ENCODE data around the gene MEPE.

MEPE gene

GRCh38 chr4:87804871-87805270 is 27.9 kb upstream of the MEPE start:
- ChIA-PET POLR2A (no interaction called here), CTCF (no interaction called here)

GRCh38 chr4:87805971-87806370 is 26.8 kb upstream of the MEPE start:
- DNase-seq (ENCODE audit: extremely low spot score), result no peak
- CTCF ChIA-PET, result no interaction called here
- POLR2A ChIA-PET, result no interaction called here
- TF ChIP-seq ARNT (IDR thresholded peaks at IDR 0.05), result no peak
- no peak for TF ChIP-seq SUZ12 (IDR thresholded peaks at IDR 0.05)
- no peak for TF ChIP-seq ELF4 (IDR thresholded peaks at IDR 0.05)
- TF ChIP-seq FOXK2 (IDR thresholded peaks at IDR 0.05), result no peak
- TF ChIP-seq TARDBP (IDR thresholded peaks at IDR 0.05), result no peak
- no peak for TF ChIP-seq FOXM1 (IDR thresholded peaks at IDR 0.05; ENCODE audit: borderline replicate concordance)

More at GRCh38 chr4:87804871-87805270, 27.9 kb upstream of the MEPE start:
- TF ChIP-seq CTBP1 (IDR thresholded peaks at IDR 0.05; ENCODE audit: borderline replicate concordance), result no peak
- TF ChIP-seq LEF1 (IDR thresholded peaks at IDR 0.05; ENCODE audit: borderline replicate concordance), result no peak
- TF ChIP-seq ZNF384 (IDR thresholded peaks at IDR 0.05), result no peak
- TF ChIP-seq TARDBP (IDR thresholded peaks at IDR 0.05), result no peak
- TF ChIP-seq FOXM1 (IDR thresholded peaks at IDR 0.05; ENCODE audit: borderline replicate concordance), result no peak
- no peak for TF ChIP-seq HDGF (IDR thresholded peaks at IDR 0.05; ENCODE audit: borderline replicate concordance)
- no peak for TF ChIP-seq NFRKB (IDR thresholded peaks at IDR 0.05)
- no peak for TF ChIP-seq SP1 (IDR thresholded peaks at IDR 0.05)
- no peak for TF ChIP-seq FOXA1 (IDR thresholded peaks at IDR 0.05)
- TF ChIP-seq BHLHE40 (IDR thresholded peaks at IDR 0.05; ENCODE audit: borderline replicate concordance), result no peak
- no peak for TF ChIP-seq L3MBTL2 (conservative IDR thresholded peaks at IDR 0.05)
- no peak for TF ChIP-seq SUZ12 (IDR thresholded peaks at IDR 0.05)
- no peak for TF ChIP-seq PKNOX1 (IDR thresholded peaks at IDR 0.05)
- no peak for TF ChIP-seq ELF4 (IDR thresholded peaks at IDR 0.05)
- DNase-seq (ENCODE audit: extremely low spot score), result no peak

GRCh38 chr4:87806520-87806919 is 26.2 kb upstream of the MEPE start:
- ChIA-PET POLR2A (no interaction called here), CTCF (no interaction called here)
- no peak for DNase-seq (ENCODE audit: extremely low spot score)
- TF ChIP-seq FOXM1 (IDR thresholded peaks at IDR 0.05; ENCODE audit: borderline replicate concordance), result no peak
- TF ChIP-seq ARNT (IDR thresholded peaks at IDR 0.05), result no peak

- CTCF ChIA-PET, result no interaction called here
Measured at GRCh38 chr4:87807402-87807801, 25.4 kb upstream of the MEPE start.

GRCh38 chr4:87811977-87812376 is 20.8 kb upstream of the MEPE start:
- ChIA-PET POLR2A (no interaction called here), CTCF (no interaction called here)
- DNase-seq (ENCODE audit: extremely low spot score), result no peak
- no peak for TF ChIP-seq TARDBP (IDR thresholded peaks at IDR 0.05)

More at GRCh38 chr4:87807402-87807801, 25.4 kb upstream of the MEPE start:
- POLR2A ChIA-PET, result no interaction called here
- TF ChIP-seq FOXA1 (IDR thresholded peaks at IDR 0.05) (no peak), ZNF384 (IDR thresholded peaks at IDR 0.05) (no peak), SP1 (IDR thresholded peaks at IDR 0.05) (no peak), SUZ12 (IDR thresholded peaks at IDR 0.05) (no peak), FOXM1 (IDR thresholded peaks at IDR 0.05; ENCODE audit: borderline replicate concordance) (no peak), LEF1 (IDR thresholded peaks at IDR 0.05; ENCODE audit: borderline replicate concordance) (no peak), FOXK2 (IDR thresholded peaks at IDR 0.05) (no peak), HDGF (IDR thresholded peaks at IDR 0.05; ENCODE audit: borderline replicate concordance) (no peak), TARDBP (IDR thresholded peaks at IDR 0.05) (no peak), ARNT (IDR thresholded peaks at IDR 0.05) (no peak), ELF4 (IDR thresholded peaks at IDR 0.05) (no peak), CTBP1 (IDR thresholded peaks at IDR 0.05; ENCODE audit: borderline replicate concordance) (no peak), L3MBTL2 (conservative IDR thresholded peaks at IDR 0.05) (no peak), NFRKB (IDR thresholded peaks at IDR 0.05) (no peak), BHLHE40 (IDR thresholded peaks at IDR 0.05; ENCODE audit: borderline replicate concordance) (no peak)
- DNase-seq (ENCODE audit: extremely low spot score), result no peak

GRCh38 chr4:87819281-87819919 is 13.4 kb upstream of the MEPE start:
- TF ChIP-seq ELF4 (IDR thresholded peaks at IDR 0.05), result no peak
- no peak for TF ChIP-seq FOXK2 (IDR thresholded peaks at IDR 0.05)
- no peak for TF ChIP-seq HDGF (IDR thresholded peaks at IDR 0.05; ENCODE audit: borderline replicate concordance)
- TF ChIP-seq CTBP1 (IDR thresholded peaks at IDR 0.05; ENCODE audit: borderline replicate concordance), result no peak
- no peak for TF ChIP-seq NFRKB (IDR thresholded peaks at IDR 0.05)
- no peak for TF ChIP-seq SUZ12 (IDR thresholded peaks at IDR 0.05)
- no peak for TF ChIP-seq SP1 (IDR thresholded peaks at IDR 0.05)
- TF ChIP-seq L3MBTL2 (conservative IDR thresholded peaks at IDR 0.05), result no peak
- no peak for TF ChIP-seq FOXM1 (IDR thresholded peaks at IDR 0.05; ENCODE audit: borderline replicate concordance)
- no peak for TF ChIP-seq ZNF384 (IDR thresholded peaks at IDR 0.05)
- TF ChIP-seq ARNT (IDR thresholded peaks at IDR 0.05), result no peak
- no peak for TF ChIP-seq TARDBP (IDR thresholded peaks at IDR 0.05)
- TF ChIP-seq LEF1 (IDR thresholded peaks at IDR 0.05; ENCODE audit: borderline replicate concordance), result no peak
- no peak for TF ChIP-seq PKNOX1 (IDR thresholded peaks at IDR 0.05)
- TF ChIP-seq FOXA1 (IDR thresholded peaks at IDR 0.05), result no peak
- TF ChIP-seq BHLHE40 (IDR thresholded peaks at IDR 0.05; ENCODE audit: borderline replicate concordance), result no peak
- ChIA-PET CTCF (no interaction called here), POLR2A (no interaction called here)
- DNase-seq (ENCODE audit: extremely low spot score), result no peak

- no peak for DNase-seq (ENCODE audit: extremely low spot score)
- ChIA-PET POLR2A (no interaction called here), CTCF (no interaction called here)
- TF ChIP-seq PKNOX1 (IDR thresholded peaks at IDR 0.05) (no peak), NFRKB (IDR thresholded peaks at IDR 0.05) (no peak), SP1 (IDR thresholded peaks at IDR 0.05) (no peak), FOXK2 (IDR thresholded peaks at IDR 0.05) (no peak), LEF1 (IDR thresholded peaks at IDR 0.05; ENCODE audit: borderline replicate concordance) (no peak), L3MBTL2 (conservative IDR thresholded peaks at IDR 0.05) (no peak), CTBP1 (IDR thresholded peaks at IDR 0.05; ENCODE audit: borderline replicate concordance) (no peak)
Measured at GRCh38 chr4:87823200-87823599, 9.6 kb upstream of the MEPE start.
